ENCODE results near the gene POTEF. TPM values are rescaled to one million over a fixed set of nuclear protein-coding genes. Genes with fewer than 3 reads are reported as not detected.
"Not testable (repeated sequence)": the region's sequence is repeated elsewhere in the genome, so short reads cannot be mapped to it uniquely, and the experiment has no call there.

POTEF gene
- total and polyA plus RNA-seq, 2 donors (not counting 3 experiments of a cell fraction or from before 2014, with no cell fraction given): 0.04 TPM; not detected in 1

DNA sequence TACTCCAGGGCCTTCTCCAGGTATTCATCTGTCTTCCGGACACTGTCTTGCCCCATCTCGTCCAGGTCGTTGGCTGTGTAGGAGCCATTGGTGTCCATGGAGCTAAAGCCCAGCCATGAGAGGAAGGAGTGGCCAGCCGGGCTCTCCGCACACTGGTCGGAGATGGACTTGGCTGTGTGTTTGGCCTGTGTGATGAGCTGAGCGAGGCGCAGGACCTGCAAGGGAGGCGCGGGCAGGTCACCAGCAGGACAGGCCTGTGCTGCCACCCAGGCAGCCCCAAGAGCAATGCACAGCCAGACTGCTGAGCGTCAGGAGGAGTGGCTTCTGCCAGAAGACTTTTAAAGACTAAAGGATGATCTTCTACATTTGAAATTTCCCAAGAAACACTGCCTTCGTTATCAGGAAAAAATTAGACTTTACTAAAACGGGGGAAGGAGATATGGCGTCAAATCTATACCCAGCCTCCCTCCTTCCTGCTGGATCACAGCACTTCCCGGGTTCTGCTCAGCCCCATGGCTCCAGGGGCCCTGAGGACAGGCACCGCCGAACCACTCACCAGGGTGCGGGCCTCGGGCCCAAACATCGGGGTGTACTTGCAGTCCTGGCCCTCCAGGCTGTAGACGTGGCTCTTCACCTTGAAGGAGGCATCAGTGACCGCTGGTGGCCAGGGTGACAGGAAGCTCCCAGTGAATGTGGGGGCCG is 24.9 kb upstream of the POTEF start:
- H3K9ac ChIP-seq (replicated peaks; ENCODE audit: extremely low read depth, insufficient read depth, low read length); H3K4me2 ChIP-seq (ENCODE audit: insufficient read depth, low read length); POLR2A ChIA-PET; H3K4me3 ChIP-seq (replicated peaks in 1 of 3; ENCODE audit: insufficient read depth in 1 of 3, low read depth in 1 of 3, low read length in 3 of 3); FAIRE-seq; H3K27ac ChIP-seq (ENCODE audit: insufficient read depth, low read depth, low read length); dilution Hi-C loops (cut with MboI; ENCODE audit: extremely low pct_ligation_motif_present, low sequenced_read_pairs); H3K9me1 ChIP-seq (replicated peaks; ENCODE audit: control insufficient read depth, extremely low read depth, insufficient read depth, low read length); BruUV-seq (replicated peaks); intact Hi-C loops (cut with micrococcal nuclease); H2AFZ ChIP-seq (ENCODE audit: low read depth, low read length); DNase-seq (ENCODE audit: low read depth, low spot score); H3K4me1 ChIP-seq (ENCODE audit: control insufficient read depth, extremely low read depth, insufficient read depth, low read length); CTCF ChIA-PET; H3K9me3 ChIP-seq (replicated peaks; ENCODE audit: control insufficient read depth, insufficient read depth, low read length); H3K27me3 ChIP-seq (ENCODE audit: control insufficient read depth in 2 of 2, insufficient read depth in 2 of 2, low read length in 2 of 2); H3K79me2 ChIP-seq (ENCODE audit: control insufficient read depth, insufficient read depth, low read length); H4K20me1 ChIP-seq (replicated peaks; ENCODE audit: control insufficient read depth, extremely low read depth, insufficient read depth, low read length): not testable (repeated sequence)
- peaks cover 0 to 18% of the 10 kb centered on the region in 2 experiments for H3K36me3 ChIP-seq (ENCODE audit: control insufficient read depth in 2 of 2, extremely low read depth in 1 of 2, insufficient read depth in 2 of 2, low read length in 2 of 2)

DNA sequence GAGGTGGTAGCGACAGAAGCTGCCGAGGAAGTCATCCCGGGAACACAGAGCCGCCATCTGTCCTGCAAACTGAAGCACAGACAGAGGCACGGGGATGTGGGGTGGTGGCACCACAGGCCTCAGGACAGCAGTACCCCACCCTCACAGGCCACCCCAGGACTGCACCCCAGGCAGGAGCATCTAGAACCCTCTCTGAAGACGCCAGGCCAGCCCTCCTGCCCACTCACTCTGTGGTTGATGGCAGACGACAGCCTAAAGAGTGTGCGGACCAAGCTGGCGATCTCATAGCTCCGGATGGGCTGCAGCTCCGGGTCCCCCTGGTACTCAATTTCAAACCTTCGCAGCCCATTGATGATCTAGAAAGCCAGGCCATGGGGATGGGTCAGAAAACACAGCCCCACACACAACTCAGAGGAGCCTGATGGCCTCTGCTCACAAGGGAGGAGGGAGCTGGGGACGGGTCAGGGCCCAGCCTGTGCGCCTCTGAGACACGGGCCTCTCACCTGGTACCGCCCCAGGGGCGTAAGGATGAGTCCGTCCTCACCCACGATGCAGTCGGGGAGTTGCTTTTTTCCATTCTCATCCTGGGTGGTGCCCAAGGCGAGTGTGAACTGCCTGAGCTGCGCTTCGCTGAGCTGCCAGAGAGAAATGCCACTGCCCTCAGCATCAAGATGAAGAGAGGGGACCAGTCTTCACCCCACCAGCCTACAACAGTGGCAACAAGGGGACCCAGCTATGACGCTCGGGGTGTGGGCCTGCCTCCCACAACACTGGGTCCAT is 24.0 kb upstream of the POTEF start:
- FAIRE-seq (no peak), DNase-seq (ENCODE audit: low read depth, low spot score) (no peak)
- intact Hi-C loops (cut with micrococcal nuclease): no loop called here
- Histone ChIP-seq H3K9ac (replicated peaks; ENCODE audit: extremely low read depth, insufficient read depth, low read length) (no peak overlapping the region), H3K9me3 (replicated peaks; ENCODE audit: control insufficient read depth, insufficient read depth, low read length) (no peaks in the 10 kb centered on the region), H3K4me2 (ENCODE audit: insufficient read depth, low read length) (no peak overlapping the region), H3K27me3 (ENCODE audit: control insufficient read depth in 2 of 2, insufficient read depth in 2 of 2, low read length in 2 of 2) (no peaks in the 10 kb centered on the region), H3K4me3 (replicated peaks in 1 of 3; ENCODE audit: insufficient read depth in 1 of 3, low read depth in 1 of 3, low read length in 3 of 3) (no peak overlapping the region), H3K36me3 (ENCODE audit: control insufficient read depth in 2 of 2, extremely low read depth in 1 of 2, insufficient read depth in 2 of 2, low read length in 2 of 2) (peaks cover 0 to 18% of the 10 kb centered on the region in 2 experiments), H3K79me2 (ENCODE audit: control insufficient read depth, insufficient read depth, low read length) (no peaks in the 10 kb centered on the region), H4K20me1 (replicated peaks; ENCODE audit: control insufficient read depth, extremely low read depth, insufficient read depth, low read length) (no peaks in the 10 kb centered on the region), H3K27ac (ENCODE audit: insufficient read depth, low read depth, low read length) (no peak overlapping the region), H2AFZ (ENCODE audit: low read depth, low read length) (no peak overlapping the region), H3K4me1 (ENCODE audit: control insufficient read depth, extremely low read depth, insufficient read depth, low read length) (no peaks in the 10 kb centered on the region), H3K9me1 (replicated peaks; ENCODE audit: control insufficient read depth, extremely low read depth, insufficient read depth, low read length) (no peaks in the 10 kb centered on the region)
- no TSS peak for BruUV-seq (replicated peaks)
- dilution Hi-C loops (cut with MboI; ENCODE audit: extremely low pct_ligation_motif_present, low sequenced_read_pairs): no loop called here
- ChIA-PET POLR2A (no interaction called here), CTCF (no interaction called here)
- TF ChIP-seq POLR2A (IDR thresholded peaks at IDR 0.05; ENCODE audit: low read depth, low read length): no peak
- TF ChIP-seq JUN (IDR thresholded peaks at IDR 0.05; ENCODE audit: borderline replicate concordance, insufficient read depth, insufficient read length, low read depth): no peak
- TF ChIP-seq FOS (IDR thresholded peaks at IDR 0.05; ENCODE audit: borderline replicate concordance, insufficient read depth, low read length): no peak
- no peak for TF ChIP-seq POLR2AphosphoS5 (IDR thresholded peaks at IDR 0.05; ENCODE audit: insufficient read depth, low read depth, low read length)
- no peak for TF ChIP-seq EZH2 (IDR thresholded peaks at IDR 0.05; ENCODE audit: borderline replicate concordance, low read depth, low read length, severe bottlenecking)
- no peak for TF ChIP-seq MYC (IDR thresholded peaks at IDR 0.05; ENCODE audit: low read depth, low read length)
- TF ChIP-seq, protein P1, sequence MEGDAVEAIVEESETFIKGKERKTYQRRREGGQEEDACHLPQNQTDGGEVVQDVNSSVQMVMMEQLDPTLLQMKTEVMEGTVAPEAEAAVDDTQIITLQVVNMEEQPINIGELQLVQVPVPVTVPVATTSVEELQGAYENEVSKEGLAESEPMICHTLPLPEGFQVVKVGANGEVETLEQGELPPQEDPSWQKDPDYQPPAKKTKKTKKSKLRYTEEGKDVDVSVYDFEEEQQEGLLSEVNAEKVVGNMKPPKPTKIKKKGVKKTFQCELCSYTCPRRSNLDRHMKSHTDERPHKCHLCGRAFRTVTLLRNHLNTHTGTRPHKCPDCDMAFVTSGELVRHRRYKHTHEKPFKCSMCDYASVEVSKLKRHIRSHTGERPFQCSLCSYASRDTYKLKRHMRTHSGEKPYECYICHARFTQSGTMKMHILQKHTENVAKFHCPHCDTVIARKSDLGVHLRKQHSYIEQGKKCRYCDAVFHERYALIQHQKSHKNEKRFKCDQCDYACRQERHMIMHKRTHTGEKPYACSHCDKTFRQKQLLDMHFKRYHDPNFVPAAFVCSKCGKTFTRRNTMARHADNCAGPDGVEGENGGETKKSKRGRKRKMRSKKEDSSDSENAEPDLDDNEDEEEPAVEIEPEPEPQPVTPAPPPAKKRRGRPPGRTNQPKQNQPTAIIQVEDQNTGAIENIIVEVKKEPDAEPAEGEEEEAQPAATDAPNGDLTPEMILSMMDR (IDR thresholded peaks at IDR 0.05; ENCODE audit: extremely low read depth in 1 of 2, insufficient read depth in 1 of 2, low read depth in 1 of 2, low read length in 2 of 2): no peak
- no peak for TF ChIP-seq GATA2 (IDR thresholded peaks at IDR 0.05; ENCODE audit: insufficient read depth, insufficient read length, low read depth, low read length)
- TF ChIP-seq, protein P2, sequence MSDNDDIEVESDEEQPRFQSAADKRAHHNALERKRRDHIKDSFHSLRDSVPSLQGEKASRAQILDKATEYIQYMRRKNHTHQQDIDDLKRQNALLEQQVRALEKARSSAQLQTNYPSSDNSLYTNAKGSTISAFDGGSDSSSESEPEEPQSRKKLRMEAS (IDR thresholded peaks at IDR 0.05; ENCODE audit: insufficient read depth, insufficient read length): no peak
